ENCODE measurements around the gene PRKCE. TPM values are rescaled to one million over a fixed set of nuclear protein-coding genes. Genes with fewer than 3 reads are reported as not detected.

PRKCE gene
- total RNA-seq, 1 experiment from 2014 or later = 1.3 TPM

DNA sequence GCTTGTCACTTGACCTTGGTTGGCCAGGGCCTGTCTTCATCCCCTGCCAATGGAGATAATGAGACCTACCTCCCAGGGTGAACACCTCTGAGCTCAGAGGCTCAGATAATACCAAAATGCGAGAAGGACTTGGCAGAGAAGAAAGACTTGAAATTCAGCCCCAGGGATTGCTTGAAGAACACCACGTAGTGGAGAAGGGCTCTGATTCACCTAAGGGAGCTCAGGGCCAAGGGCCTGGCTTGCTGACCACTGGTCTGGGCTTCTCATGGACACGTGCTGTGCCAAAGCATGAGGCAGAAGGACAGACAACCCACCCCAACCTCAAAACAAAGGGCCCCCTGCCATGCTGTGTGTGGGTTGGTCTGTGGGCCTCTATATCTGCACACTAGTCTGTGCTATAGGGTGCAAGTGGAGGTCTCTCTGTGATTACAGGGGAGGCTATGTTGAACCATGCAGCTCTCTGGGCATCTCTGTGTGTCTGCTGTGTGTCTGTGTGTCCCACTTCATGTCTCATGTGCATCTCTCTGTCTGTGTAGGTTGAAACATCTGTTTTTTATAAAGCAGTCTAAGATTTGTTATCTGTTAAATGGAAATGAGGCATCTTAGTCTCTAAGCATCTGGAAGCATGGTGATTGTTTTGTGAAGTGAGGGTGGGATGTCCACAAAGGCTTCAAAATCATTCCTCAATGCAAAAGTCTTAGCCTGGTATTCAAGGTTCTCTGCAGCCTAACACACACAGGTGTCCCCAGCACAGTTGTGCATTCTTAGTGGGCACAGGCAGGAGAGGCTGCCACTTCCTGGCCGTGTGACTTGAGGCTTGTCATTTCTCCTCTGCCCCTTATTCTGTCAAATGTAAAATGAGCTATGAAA, 584.8 kb downstream of the PRKCE start:
- Histone ChIP-seq H3K9ac (ENCODE audit: extremely low read depth, insufficient read length, low read length) (no peak overlapping the region), H3K79me1 (ENCODE audit: insufficient read depth, low read depth, low read length, poor library complexity, severe bottlenecking) (no peaks in the 10 kb centered on the region), H3K27ac (ENCODE audit: insufficient read length, low read depth, low read length) (no peak overlapping the region), H2BK15ac (ENCODE audit: low read depth, low read length) (no peak overlapping the region), H4K8ac (replicated peaks; ENCODE audit: insufficient read length, low read depth, low read length) (no peak overlapping the region), H2AFZ (ENCODE audit: low read length) (no peak overlapping the region), H3K79me2 (ENCODE audit: insufficient read depth, low read length) (no peaks in the 10 kb centered on the region), H3K23ac (ENCODE audit: insufficient read length, low read depth, low read length) (no peak overlapping the region), H2BK5ac (ENCODE audit: insufficient read length, low read length) (no peak overlapping the region), H2BK20ac (ENCODE audit: low read depth, low read length, poor library complexity, severe bottlenecking) (no peak overlapping the region), H2BK120ac (ENCODE audit: low read depth, low read length, poor library complexity, severe bottlenecking) (no peak overlapping the region), H3K4me2 (ENCODE audit: insufficient read depth, insufficient read length, low read length) (no peak overlapping the region), H3K14ac (ENCODE audit: insufficient read depth, low read length) (no peak overlapping the region), H3K4me1 (ENCODE audit: insufficient read depth, low read length) (peaks cover under 1% of the 10 kb centered on the region; the same call in 1 of the 2 replicates), H3K56ac (ENCODE audit: insufficient read length, low read depth, low read length) (no peak overlapping the region), H4K91ac (ENCODE audit: insufficient read length, low read depth, low read length) (no peak overlapping the region), H2AK5ac (ENCODE audit: insufficient read length, low read length) (no peak overlapping the region), H3K27me3 (ENCODE audit: insufficient read depth, low read length) (no peaks in the 10 kb centered on the region), H4K5ac (ENCODE audit: insufficient read length, low read depth, low read length) (no peak overlapping the region), H3K9me3 (ENCODE audit: control insufficient read depth, low read depth, low read length) (no peaks in the 10 kb centered on the region), H3T11ph (ENCODE audit: low read length) (no peak overlapping the region), H4K20me1 (ENCODE audit: control insufficient read depth, insufficient read depth, insufficient read length) (no peaks in the 10 kb centered on the region), H3K4ac (ENCODE audit: low read depth, low read length) (no peak overlapping the region), H3K18ac (ENCODE audit: insufficient read length, low read depth, low read length) (no peak overlapping the region), H2BK12ac (ENCODE audit: insufficient read length, low read depth, low read length) (no peak overlapping the region), H3K23me2 (ENCODE audit: insufficient read length, low read depth, low read length, poor library complexity, severe bottlenecking) (no peaks in the 10 kb centered on the region)
- H3K27me3 Mint-ChIP-seq (ENCODE audit: low read depth) = peaks cover 7% of the 10 kb centered on the region; the same call in 1 of the 2 replicates
- no CpG with 5 or more reads among the region's 4 CpGs for WGBS (ENCODE audit: extremely low coverage, insufficient read length, low lambda C conversion rate)
- H3K9me3 Mint-ChIP-seq = no peaks in the 10 kb centered on the region
- H3K4me1 Mint-ChIP-seq = peaks cover 12 to 18% of the 10 kb centered on the region in 2 experiments; a peak in 3 of 4 replicates
- H3K4me3 Mint-ChIP-seq = no peak overlapping the region
- no peak for DNase-seq
- H3K27ac Mint-ChIP-seq = no peak overlapping the region; a peak in 1 of 7 replicates
- TF ChIP-seq, protein P1, sequence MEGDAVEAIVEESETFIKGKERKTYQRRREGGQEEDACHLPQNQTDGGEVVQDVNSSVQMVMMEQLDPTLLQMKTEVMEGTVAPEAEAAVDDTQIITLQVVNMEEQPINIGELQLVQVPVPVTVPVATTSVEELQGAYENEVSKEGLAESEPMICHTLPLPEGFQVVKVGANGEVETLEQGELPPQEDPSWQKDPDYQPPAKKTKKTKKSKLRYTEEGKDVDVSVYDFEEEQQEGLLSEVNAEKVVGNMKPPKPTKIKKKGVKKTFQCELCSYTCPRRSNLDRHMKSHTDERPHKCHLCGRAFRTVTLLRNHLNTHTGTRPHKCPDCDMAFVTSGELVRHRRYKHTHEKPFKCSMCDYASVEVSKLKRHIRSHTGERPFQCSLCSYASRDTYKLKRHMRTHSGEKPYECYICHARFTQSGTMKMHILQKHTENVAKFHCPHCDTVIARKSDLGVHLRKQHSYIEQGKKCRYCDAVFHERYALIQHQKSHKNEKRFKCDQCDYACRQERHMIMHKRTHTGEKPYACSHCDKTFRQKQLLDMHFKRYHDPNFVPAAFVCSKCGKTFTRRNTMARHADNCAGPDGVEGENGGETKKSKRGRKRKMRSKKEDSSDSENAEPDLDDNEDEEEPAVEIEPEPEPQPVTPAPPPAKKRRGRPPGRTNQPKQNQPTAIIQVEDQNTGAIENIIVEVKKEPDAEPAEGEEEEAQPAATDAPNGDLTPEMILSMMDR (conservative IDR thresholded peaks at IDR 0.05) = no peak
- no peaks in the 10 kb centered on the region for H3K36me3 Mint-ChIP-seq (ENCODE audit: insufficient read depth in 1 of 3, low read depth in 3 of 3)
